Measurements from ENCODE around the gene IQSEC2. TPM values are rescaled to one million over a fixed set of nuclear protein-coding genes. Genes with fewer than 3 reads are reported as not detected.

IQSEC2 gene
- total RNA-seq, 1 donor from 2014 or later: 0.14 TPM

DNA sequence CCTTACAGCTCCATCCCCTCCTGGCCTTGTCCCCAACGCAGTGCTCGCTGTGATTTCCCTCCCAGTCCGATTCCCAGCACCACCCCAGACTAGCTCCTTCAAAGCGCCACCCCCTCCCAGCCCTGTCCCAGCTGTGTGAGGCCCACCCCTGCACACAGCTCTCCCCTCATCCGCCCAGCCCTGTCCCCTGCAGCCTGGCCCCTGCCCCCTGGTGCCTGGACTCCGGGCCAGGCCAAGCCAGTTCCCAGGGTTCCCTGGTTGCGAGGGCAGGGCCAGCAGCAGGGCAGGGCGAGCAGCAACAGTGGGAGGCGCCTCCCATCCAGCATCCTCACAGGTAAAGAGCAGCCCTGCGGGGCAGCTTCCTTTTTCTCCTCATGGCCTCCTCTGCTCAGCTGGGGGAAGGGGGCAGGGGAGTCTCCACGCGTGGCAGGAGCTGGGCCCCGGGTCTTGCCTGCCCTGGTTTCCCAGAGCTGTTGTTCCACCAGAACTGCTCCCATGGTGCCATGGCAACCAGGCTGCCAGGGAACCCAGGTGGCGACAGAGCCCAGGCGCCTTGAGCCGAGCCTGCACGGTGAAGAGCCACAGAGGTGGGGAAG, 24.8 kb downstream of the IQSEC2 start:
- Mint-ChIP-seq H3K36me3 (ENCODE audit: low read depth) (no peaks in the 10 kb centered on the region), H3K27ac (no peak overlapping the region), H3K4me1 (ENCODE audit: low read depth) (peaks cover 3% of the 10 kb centered on the region), H3K4me3 (ENCODE audit: low read depth) (no peak overlapping the region), H3K9me3 (no peaks in the 10 kb centered on the region), H3K27me3 (ENCODE audit: low read depth) (peaks cover 7% of the 10 kb centered on the region)
- DNase-seq (ENCODE audit: low spot score): no peak
- intact Hi-C loops (cut with micrococcal nuclease): no loop called here

DNA sequence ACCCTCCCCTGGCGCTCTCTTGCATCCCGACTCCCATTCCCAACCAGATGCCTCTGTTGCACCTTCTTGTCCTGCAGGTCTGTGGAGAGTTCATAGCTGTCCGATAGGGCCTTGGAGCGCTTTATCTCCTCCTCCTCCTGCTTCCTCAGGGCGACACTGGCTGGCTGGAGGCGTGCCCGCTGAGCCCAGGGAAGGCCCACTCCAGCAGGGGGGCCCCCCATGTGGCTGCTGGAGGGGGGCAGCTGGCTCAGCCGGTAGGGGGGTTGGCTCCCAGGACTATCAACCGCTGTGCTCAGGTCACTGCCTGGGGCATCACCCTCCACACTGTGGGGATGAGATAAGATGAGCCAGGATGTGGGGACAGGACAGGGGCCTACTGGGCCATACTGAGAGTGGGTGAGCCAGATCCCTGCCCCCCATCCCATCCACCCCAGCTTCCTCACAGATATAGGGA, 25.6 kb downstream of the IQSEC2 start:
- Mint-ChIP-seq H3K4me1 (ENCODE audit: low read depth) (no peaks in the 10 kb centered on the region), H3K9me3 (no peaks in the 10 kb centered on the region), H3K27ac (no peak overlapping the region), H3K36me3 (ENCODE audit: low read depth) (no peaks in the 10 kb centered on the region), H3K27me3 (ENCODE audit: low read depth) (peaks cover 5% of the 10 kb centered on the region), H3K4me3 (ENCODE audit: low read depth) (no peak overlapping the region)
- intact Hi-C loops (cut with micrococcal nuclease): no loop called here
- no peak for DNase-seq (ENCODE audit: low spot score)

DNA sequence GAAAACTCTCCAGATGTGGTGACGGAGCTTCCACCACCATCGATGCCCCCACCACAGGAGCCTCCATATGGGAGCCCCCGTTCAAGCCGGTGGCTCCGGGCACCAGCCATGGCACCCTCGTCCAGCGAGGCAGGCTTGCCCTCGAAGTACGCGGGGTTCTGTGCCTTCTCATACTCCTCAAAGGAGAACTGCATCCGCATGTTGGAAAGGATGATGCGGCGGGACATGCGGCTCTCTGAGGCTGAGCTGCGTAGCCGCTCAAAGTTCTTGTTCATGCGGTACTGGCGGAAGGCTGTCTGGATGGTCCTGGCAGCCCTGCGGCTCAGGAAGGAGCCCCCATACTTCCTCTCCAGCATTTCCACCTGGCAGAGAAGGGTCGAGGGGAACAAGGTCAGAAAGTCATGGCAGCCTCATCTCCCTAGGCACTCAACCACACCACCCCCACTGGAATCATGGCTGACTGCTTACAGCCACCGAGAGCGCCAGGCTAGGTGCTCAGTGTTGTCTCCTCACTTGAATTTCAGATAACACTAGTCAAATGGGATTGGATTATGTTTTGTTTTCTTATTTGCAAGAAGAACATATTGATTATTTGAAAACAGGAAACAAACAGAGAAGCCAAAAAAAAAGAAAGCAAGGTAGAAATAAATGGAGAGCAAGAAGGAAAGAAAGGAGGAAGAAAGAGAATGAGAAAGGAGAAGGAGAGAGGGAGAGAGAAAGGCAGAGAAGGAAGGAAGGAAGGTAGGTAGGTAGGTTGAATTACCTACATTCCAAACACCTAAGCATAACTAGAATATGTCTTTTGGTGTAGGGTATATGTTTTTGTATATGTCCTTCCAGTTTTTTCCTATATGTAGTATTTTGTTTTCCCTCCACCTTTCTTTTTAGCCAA, 26.6 kb downstream of the IQSEC2 start:
- no peak for DNase-seq (ENCODE audit: low spot score)
- no peak overlapping the region for H3K27ac Mint-ChIP-seq
- H3K36me3 Mint-ChIP-seq (ENCODE audit: low read depth): no peaks in the 10 kb centered on the region
- intact Hi-C loops (cut with micrococcal nuclease): no loop called here
- no peaks in the 10 kb centered on the region for H3K4me1 Mint-ChIP-seq (ENCODE audit: low read depth)
- no peak overlapping the region for H3K4me3 Mint-ChIP-seq (ENCODE audit: low read depth)
- H3K9me3 Mint-ChIP-seq: no peaks in the 10 kb centered on the region
- H3K27me3 Mint-ChIP-seq (ENCODE audit: low read depth): peaks cover 2% of the 10 kb centered on the region

DNA sequence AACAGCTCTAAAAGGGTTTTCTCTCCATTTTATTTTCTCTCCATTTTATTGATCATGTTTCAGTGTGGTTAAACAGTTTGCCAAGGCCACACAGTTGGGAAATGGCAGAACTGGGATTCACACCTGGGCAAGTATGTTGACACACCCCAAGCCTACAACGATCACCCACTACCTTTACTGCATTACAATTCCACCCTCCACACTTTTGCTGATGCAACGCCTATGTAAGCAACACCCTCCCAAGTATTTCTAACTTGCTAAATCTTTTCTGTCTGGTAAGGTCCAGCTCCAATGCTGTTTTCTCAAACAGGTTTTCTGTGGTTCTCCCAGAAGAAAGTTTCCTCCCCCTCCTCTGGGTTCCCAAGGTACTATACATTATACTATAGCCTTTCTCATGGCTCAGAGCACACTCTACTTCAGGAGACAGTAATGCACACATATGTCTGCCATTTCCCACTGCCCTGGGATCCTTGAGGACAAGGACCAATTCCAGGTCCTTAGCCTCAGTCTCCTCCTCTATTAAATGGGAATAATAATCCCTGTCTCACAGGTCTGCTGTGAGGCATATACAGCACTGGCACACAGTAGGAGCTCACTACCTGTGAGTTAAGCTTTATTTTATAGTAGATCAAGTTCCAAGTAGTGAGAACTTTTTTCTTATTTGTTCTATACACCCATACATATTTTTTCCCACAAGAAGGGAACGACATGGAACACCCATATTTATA, 27.9 kb downstream of the IQSEC2 start:
- Mint-ChIP-seq H3K27ac (no peak overlapping the region), H3K9me3 (no peaks in the 10 kb centered on the region), H3K27me3 (ENCODE audit: low read depth) (peaks cover 2% of the 10 kb centered on the region), H3K4me3 (ENCODE audit: low read depth) (no peak overlapping the region), H3K4me1 (ENCODE audit: low read depth) (no peaks in the 10 kb centered on the region), H3K36me3 (ENCODE audit: low read depth) (no peaks in the 10 kb centered on the region)
- intact Hi-C loops (cut with micrococcal nuclease): no loop called here
- DNase-seq (ENCODE audit: low spot score): no peak

DNA sequence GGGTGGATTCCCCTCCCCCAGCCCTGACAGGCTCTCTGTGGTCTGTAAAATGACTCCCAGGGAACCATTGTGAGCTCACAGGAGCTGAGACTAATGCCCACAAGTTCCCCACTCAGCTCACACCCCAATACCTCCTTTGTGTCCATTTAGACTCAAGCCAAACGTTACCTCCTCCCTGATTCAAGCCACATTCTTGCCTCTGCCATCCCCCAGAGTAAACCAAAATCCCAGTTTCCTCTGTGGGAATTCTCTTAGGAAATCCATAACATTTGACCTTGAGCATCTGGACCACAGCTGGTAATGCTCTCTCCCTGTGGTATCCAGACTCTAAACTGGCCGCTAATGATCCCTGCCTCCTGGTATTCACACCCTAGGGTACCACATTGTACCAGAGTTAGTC, 30.1 kb downstream of the IQSEC2 start:
- Mint-ChIP-seq H3K27ac (no peak overlapping the region), H3K4me3 (ENCODE audit: low read depth) (no peak overlapping the region), H3K27me3 (ENCODE audit: low read depth) (peaks cover 3% of the 10 kb centered on the region), H3K36me3 (ENCODE audit: low read depth) (no peaks in the 10 kb centered on the region), H3K9me3 (no peaks in the 10 kb centered on the region), H3K4me1 (ENCODE audit: low read depth) (no peaks in the 10 kb centered on the region)
- intact Hi-C loops (cut with micrococcal nuclease): no loop called here
- DNase-seq (ENCODE audit: low spot score): no peak

DNA sequence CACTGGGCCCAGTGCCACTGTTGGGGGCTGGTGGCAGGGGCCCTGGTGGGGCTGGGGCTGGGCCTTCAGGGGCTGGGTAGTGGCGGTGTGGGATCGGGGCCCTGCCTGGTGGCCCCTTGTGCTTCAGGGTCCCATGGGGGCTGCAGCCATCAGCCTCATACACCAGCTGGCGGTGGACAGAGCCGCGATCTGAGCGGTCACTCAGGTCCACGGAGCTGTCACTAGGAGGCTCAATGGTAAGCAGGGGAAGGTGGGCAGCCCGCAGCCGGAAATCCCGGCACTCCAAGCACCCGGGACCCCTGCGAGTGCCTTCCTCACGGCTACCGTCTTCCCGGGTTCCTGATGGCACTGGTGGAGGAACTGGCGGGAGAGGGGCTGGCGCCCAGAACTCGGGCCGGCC, 30.8 kb downstream of the IQSEC2 start:
- H3K9me3 Mint-ChIP-seq: no peaks in the 10 kb centered on the region
- no peaks in the 10 kb centered on the region for H3K36me3 Mint-ChIP-seq (ENCODE audit: low read depth)
- H3K4me1 Mint-ChIP-seq (ENCODE audit: low read depth): no peaks in the 10 kb centered on the region
- no peak overlapping the region for H3K4me3 Mint-ChIP-seq (ENCODE audit: low read depth)
- no peak overlapping the region for H3K27ac Mint-ChIP-seq
- DNase-seq (ENCODE audit: low spot score): no peak
- intact Hi-C loops (cut with micrococcal nuclease): no loop called here
- peaks cover 6% of the 10 kb centered on the region for H3K27me3 Mint-ChIP-seq (ENCODE audit: low read depth)

DNA sequence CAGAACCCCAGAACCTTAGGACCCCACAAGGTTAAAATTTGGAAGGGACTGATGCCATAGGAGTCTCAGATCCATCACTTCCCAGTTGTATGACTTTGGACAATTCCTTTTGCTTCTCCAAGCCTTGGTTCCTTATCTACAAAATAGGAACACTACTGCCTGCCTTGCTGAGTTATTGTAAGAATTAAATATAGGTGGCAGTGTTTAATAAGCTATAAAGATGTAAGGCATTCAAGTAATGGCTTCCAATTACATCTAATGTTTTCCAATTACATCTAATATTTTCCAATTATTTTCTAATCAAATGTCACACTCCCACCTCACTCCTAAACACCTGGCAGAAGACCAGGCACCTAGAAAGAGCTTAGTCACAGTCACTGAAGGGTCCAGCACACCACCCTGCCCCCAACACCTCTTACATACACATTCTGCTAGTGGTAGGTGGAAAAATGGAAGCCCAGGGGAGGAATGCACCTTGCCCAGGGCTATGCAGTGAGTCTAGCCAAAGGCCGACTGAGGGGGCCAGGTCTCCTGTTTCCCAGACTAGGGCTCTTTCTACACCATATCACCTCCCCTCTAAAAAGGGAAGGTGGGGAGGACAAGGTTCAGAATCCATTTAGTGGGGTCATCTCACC, 31.9 kb downstream of the IQSEC2 start:
- Mint-ChIP-seq H3K27me3 (ENCODE audit: low read depth) (peaks cover 6% of the 10 kb centered on the region), H3K4me1 (ENCODE audit: low read depth) (no peaks in the 10 kb centered on the region)

DNA sequence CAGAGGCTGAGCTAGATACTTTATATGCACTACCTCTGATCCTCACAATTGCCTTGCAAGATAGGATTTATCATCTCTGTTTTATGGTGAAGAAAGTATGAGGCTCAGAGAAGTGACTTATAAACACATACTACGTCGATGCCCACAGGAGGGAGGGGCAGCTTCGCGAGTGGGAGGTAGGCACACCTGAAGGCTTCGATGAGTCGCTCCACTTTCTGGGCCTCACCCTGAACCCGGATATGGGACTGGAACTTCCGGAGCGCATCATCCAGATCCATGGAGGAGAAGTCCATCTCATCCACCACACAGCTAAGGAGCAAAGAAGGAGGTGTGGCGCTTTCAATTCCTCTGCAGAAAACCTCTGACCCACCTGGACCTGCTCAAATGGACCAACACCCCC, 33.5 kb downstream of the IQSEC2 start:
- no peak overlapping the region for H3K27ac Mint-ChIP-seq
- no peaks in the 10 kb centered on the region for H3K36me3 Mint-ChIP-seq (ENCODE audit: low read depth)
- DNase-seq (ENCODE audit: low spot score): no peak
- peaks cover 5% of the 10 kb centered on the region for H3K27me3 Mint-ChIP-seq (ENCODE audit: low read depth)
- H3K9me3 Mint-ChIP-seq: no peaks in the 10 kb centered on the region
- intact Hi-C loops (cut with micrococcal nuclease): no loop called here
- H3K4me3 Mint-ChIP-seq (ENCODE audit: low read depth): no peak overlapping the region
- H3K4me1 Mint-ChIP-seq (ENCODE audit: low read depth): no peaks in the 10 kb centered on the region

More for the DNA sequence above, 31.9 kb downstream of the IQSEC2 start:
- intact Hi-C loops (cut with micrococcal nuclease): no loop called here
- Mint-ChIP-seq H3K9me3 (no peaks in the 10 kb centered on the region), H3K4me3 (ENCODE audit: low read depth) (no peak overlapping the region), H3K36me3 (ENCODE audit: low read depth) (no peaks in the 10 kb centered on the region), H3K27ac (no peak overlapping the region)
- no peak for DNase-seq (ENCODE audit: low spot score)

DNA sequence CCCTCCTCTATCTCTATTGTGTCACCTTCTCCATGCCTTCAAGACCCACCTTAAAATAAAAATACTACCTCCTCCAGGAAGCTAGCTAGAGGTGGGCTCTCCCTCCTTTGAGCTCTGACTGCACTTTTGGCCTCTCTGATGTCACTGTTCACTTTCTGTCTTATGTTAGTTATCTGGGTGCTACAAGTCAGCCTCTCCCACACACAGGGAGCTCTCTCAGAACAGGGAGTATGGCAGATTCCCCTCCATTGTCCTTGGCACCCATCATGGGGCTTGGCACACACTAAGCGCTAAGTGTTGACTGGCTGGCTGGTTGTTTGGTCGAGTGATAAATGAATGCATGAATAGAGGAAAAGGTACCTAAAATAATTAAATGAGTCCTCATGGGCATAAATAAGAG, 35.2 kb downstream of the IQSEC2 start:
- Mint-ChIP-seq H3K27me3 (ENCODE audit: low read depth) (peaks cover 4% of the 10 kb centered on the region), H3K27ac (no peak overlapping the region), H3K9me3 (no peaks in the 10 kb centered on the region), H3K4me3 (ENCODE audit: low read depth) (no peak overlapping the region), H3K36me3 (ENCODE audit: low read depth) (no peaks in the 10 kb centered on the region), H3K4me1 (ENCODE audit: low read depth) (no peaks in the 10 kb centered on the region)
- no peak for DNase-seq (ENCODE audit: low spot score)
- intact Hi-C loops (cut with micrococcal nuclease): no loop called here

DNA sequence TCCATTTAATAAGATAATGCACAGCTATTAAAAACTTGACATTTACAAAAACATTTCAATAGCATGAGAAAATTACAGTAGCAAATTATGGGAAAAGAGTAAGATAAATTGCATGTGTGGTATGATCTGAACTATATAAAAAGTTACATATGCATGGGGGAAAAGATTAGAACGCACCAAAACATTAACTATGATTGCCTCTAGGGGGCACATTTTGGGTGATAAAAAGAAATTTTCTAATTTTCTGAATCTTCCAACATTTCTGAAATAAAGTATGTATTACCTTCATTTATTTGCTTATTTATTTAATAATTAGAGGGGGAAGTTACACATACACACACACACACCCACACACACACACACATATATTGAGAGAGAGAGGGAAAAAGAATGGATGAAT, 36.8 kb downstream of the IQSEC2 start:
- intact Hi-C loops (cut with micrococcal nuclease): no loop called here
- Mint-ChIP-seq H3K27ac (no peak overlapping the region), H3K4me3 (ENCODE audit: low read depth) (no peak overlapping the region), H3K36me3 (ENCODE audit: low read depth) (no peaks in the 10 kb centered on the region), H3K9me3 (no peaks in the 10 kb centered on the region), H3K4me1 (ENCODE audit: low read depth) (no peaks in the 10 kb centered on the region), H3K27me3 (ENCODE audit: low read depth) (peaks cover 4% of the 10 kb centered on the region)
- no peak for DNase-seq (ENCODE audit: low spot score)

DNA sequence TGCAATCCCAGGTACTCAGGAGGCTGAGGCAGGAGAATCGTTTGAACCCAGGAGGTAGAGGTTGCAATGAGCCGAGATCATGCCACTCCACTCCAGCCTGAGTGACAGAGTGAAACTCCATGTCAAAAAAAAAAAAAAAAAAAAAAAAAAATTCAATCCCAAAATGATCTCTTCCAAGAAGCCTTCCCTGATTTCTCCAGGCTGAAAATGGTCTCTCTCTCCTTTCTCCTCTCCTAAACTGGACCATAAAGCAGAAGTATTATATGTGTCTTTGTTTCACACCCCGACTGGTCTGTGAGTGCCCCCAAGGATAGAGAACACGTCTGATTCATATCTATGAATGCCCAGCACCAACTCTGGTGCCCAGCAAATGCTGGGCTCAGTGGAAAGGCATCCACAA, 39.1 kb downstream of the IQSEC2 start:
- no peak overlapping the region for H3K27ac Mint-ChIP-seq
- no peak for DNase-seq (ENCODE audit: low spot score)
- no peak overlapping the region for H3K4me3 Mint-ChIP-seq (ENCODE audit: low read depth)
- intact Hi-C loops (cut with micrococcal nuclease): no loop called here
- peaks cover 5% of the 10 kb centered on the region for H3K4me1 Mint-ChIP-seq (ENCODE audit: low read depth)
- no peaks in the 10 kb centered on the region for H3K36me3 Mint-ChIP-seq (ENCODE audit: low read depth)
- H3K27me3 Mint-ChIP-seq (ENCODE audit: low read depth): peaks cover 4% of the 10 kb centered on the region
- no peaks in the 10 kb centered on the region for H3K9me3 Mint-ChIP-seq

DNA sequence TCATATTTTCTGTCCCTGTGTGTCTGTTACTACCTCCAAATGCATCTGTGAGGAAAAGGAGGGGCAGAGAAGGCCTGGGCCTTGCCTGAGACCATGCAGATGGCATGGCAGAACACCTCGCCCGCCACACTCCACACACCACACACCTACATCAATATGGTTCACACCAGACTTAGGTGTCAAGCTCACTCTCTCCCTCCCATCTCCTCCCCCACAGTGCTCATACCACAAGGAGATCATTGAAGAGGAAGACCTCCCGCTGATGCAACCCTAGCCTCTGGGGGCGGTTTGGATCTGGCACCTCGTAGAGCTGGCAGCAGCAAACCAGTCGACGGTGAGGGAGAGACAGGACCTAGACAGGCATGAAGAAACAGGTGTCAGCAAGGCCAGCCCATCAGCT, 39.8 kb downstream of the IQSEC2 start:
- H3K4me3 Mint-ChIP-seq (ENCODE audit: low read depth): no peak overlapping the region
- intact Hi-C loops (cut with micrococcal nuclease): no loop called here
- DNase-seq (ENCODE audit: low spot score): no peak
- H3K27ac Mint-ChIP-seq: no peak overlapping the region
- no peaks in the 10 kb centered on the region for H3K9me3 Mint-ChIP-seq
- H3K4me1 Mint-ChIP-seq (ENCODE audit: low read depth): peaks cover 5% of the 10 kb centered on the region
- H3K27me3 Mint-ChIP-seq (ENCODE audit: low read depth): peaks cover 4% of the 10 kb centered on the region
- no peaks in the 10 kb centered on the region for H3K36me3 Mint-ChIP-seq (ENCODE audit: low read depth)

Data from activated T-helper 2 cell treated with anti-CD3 and anti-CD28 coated beads, Interferon-gamma antibody, Interleukin-2, Interleukin-4, amounts not matched to agents 10 μg/mL and 5 μg/mL and 100 μg/mL, durations not matched to agents 14 hours and 24 hours and 36 hours (primary cell).